H54 (cell line): ENCODE data around the gene LYZL6.
"Not testable (repeated sequence)": the region's sequence is repeated elsewhere in the genome, so short reads cannot be mapped to it uniquely, and the experiment has no call there.

Source experiments
- DNase-seq: peaks from one replicate; pipeline ENCODE4 v3.0.0; 2011; ENCODE audit warnings: low spot score, mixed read lengths; ENCODE audit not compliant: insufficient read length
- FAIRE-seq: peaks from 3 replicates; lab custom pipeline; 2011; peaks lifted over from hg19 to GRCh38; lab: Jason Lieb, UNC
- POLR2A ChIP-seq: IDR thresholded peaks from 2 replicates; pipeline ENCODE4 v1.6.1; 2011; ENCODE audit warnings: low read depth, mild to moderate bottlenecking, low read length

Gene LYZL6

GRCh38 chr17:35972066-35972465 lies 28.6 kb upstream of the LYZL6 start:
- FAIRE-seq = no peak
- TF ChIP-seq POLR2A = no peak
- no peak for DNase-seq

DNA sequence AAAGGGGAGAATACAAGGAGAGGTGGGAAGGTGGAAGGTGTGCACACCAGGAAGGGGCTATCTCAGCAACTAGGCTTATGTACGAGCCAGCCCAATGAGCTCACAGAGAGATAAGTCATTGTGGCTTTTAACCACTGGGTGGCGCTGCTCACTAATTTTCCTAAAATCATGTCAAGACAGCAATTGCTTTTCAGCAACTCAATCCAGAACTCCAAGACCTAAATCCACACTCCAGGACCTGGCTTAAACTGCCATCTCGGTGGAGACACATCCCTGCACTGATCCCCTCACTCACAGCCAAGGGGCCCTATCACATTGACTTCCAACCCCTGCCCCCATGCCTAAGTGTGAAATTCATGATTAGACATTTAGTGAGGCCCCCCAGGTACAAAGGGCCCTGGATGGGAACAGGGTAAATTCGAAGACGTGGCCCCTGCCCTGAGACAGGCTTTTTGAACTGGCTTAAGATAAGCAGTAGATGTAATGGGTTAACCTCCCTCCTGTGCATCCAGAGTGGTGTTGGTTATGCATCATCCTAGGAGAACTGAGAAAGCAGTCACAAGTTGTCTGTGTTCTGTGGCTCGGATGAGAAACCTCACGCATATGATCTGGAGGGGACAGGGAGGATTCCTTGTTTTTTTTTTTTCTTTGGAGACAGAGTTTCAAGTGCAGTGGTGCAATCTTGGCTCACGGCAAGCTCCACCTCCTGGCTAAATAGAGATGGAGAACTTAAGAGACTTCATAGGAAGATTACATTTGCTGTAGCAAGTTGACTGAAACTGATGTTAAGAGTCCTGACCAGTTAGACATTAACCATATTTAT lies 26.3 kb upstream of the LYZL6 start:
- DNase-seq (peak; percentile 46), FAIRE-seq (no peak)

DNA sequence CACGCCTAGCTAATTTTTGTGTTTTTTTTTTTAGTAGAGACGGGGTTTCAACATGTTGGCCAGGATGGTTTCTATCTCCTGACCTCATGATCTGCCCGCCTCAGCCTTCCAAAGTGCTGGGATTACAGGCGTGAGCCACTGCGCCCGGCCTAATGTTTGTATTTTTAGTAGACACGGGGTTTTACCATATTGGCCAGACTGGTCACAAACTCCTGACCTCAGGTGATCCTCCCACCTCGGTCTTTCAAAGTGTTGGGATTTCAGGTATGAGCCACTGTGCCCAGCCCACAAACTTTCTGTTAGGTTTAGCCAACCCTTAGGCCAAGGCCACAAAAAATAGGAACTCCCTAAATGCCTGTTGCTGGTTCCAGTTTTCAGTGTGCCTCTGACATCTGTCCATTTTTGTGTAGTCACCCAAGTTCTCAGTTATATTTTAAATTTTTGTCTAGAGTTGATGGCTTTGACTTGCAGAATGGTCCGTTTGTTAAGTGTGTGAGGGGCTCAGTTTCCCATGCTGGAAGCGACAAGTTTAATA lies 25.1 kb upstream of the LYZL6 start:
- TF ChIP-seq POLR2A = no peak
- no peak for DNase-seq
- no peak for FAIRE-seq

More for the DNA sequence above, 26.3 kb upstream of the LYZL6 start:
- TF ChIP-seq POLR2A = no peak

DNA sequence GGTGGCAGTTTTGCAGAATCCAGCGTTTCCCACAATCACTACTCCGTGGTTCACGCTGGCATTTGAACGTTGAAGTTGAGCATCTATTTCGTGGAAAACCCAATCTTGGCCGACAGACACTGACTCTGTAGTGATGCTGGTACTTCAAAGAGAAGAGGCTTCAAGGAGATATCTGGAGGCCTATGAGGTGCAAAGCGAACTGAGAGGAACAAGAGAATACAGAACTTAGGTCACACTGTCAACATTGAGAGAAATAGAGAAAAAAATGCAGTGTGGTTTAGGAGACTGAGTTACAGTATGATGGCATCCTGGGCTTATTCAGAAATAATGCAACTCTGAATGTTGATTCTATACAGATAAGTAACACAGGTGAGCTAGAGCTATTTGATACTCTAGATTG lies 21.8 kb upstream of the LYZL6 start:
- FAIRE-seq = no peak
- TF ChIP-seq POLR2A = no peak
- DNase-seq = no peak

GRCh38 chr17:35963663-35964062 lies 20.1 kb upstream of the LYZL6 start:
- no peak for FAIRE-seq
- no peak for DNase-seq

DNA sequence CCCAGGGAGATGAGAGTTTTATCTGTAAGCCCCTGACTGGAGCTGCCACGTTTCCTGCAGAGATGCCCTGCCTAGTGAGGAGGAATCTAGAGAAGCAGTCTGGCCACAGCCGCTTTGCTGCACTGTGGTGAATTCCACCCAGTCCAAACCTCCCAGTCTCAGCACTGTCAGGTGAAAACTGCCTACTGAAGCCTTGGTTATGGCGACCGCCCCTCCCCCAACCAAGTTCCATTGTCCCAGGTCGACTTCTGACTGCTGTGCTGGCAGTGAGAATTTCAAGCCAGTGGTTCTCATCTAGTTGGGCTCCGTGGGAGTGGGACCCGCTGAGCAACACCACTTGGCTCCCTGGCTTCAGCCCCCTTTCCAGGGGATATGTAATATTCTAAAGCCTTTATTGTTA lies 10.2 kb upstream of the LYZL6 start:
- no peak for TF ChIP-seq POLR2A
- FAIRE-seq (no peak), DNase-seq (no peak)

More at GRCh38 chr17:35963663-35964062, 20.1 kb upstream of the LYZL6 start:
- no peak for TF ChIP-seq POLR2A

GRCh38 chr17:35949401-35949800 lies 5.9 kb upstream of the LYZL6 start:
- no peak for TF ChIP-seq POLR2A
- FAIRE-seq = no peak
- DNase-seq = no peak

- FAIRE-seq = no peak
- TF ChIP-seq POLR2A = no peak
- no peak for DNase-seq
These were observed 4.6 kb upstream of the LYZL6 start for GRCh38 chr17:35948092-35948491.

GRCh38 chr17:35947156-35947585 lies 3.7 kb upstream of the LYZL6 start:
- FAIRE-seq (no peak), DNase-seq (peak; percentile 28)
- TF ChIP-seq POLR2A = no peak

DNA sequence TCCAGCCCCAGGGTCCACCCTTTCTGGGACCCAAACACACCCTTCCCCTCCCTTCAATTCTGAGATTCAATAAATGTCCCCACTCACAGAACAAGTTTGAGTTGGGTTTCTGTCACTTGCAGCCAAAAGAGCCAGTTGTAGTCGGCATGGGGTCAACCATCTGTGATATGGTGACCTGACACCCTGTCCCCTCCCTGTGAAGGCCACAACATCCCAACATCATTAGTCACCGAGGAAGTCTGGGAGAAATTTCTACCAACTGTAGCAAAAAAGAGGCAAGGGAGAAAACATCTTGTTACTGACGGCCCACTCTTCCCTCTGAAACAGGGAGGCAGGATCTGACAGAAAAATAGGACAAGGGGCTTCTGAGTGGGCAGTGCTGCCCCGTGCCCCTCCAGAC lies 638 bp upstream of the LYZL6 start:
- FAIRE-seq = no peak
- no peak for DNase-seq
- TF ChIP-seq POLR2A = no peak

DNA sequence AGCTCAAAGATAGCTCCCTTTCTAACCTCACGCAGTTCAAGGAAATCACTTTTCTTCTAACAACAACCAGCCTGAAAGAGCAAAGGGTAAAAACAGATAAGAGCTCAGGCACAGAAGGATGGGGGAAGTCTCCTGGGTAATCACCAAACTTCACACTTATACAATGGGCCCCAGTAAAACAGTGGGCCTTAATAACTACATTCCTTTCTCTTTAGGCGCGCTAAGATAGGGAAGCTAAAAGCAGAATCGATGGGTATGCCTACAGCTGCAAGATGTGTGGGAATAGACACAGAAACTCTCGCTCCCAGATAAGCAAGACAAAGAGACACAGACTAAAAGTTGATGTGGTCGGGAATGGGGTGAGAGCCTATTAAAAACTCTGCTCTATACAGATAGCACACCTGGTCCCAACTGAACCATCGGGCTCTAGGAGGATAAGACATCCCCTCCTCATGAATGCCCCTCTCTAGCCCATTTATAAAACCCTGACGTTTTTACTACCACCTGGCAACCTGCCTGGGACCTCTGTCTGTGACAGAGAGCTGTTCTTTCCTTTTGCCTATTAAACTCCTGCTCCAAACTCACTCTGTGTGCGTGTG lies 826 bp downstream of the LYZL6 start:
- no peak for TF ChIP-seq POLR2A
- no peak for FAIRE-seq
- DNase-seq = no peak

DNA sequence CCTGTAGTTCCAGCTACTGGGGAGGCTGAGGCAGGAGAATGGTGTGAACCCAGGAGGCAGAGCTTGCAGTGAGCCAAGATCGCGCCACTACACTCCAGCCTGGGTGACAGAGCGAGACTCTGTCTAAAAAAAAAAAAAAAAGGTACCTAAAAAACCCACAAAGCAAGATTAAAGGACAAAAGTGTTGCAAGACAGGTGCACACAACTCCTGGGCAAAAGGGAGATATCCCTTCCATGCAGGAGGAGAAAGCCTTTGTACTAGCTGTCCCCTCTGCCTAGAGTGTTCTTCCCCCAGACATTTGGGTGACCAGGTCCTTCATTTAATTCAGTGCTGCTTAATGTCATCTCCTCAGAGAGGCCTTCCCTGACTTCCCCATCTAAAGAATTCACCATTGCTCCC lies 5.0 kb downstream of the LYZL6 start:
- DNase-seq = not testable (repeated sequence)

DNA sequence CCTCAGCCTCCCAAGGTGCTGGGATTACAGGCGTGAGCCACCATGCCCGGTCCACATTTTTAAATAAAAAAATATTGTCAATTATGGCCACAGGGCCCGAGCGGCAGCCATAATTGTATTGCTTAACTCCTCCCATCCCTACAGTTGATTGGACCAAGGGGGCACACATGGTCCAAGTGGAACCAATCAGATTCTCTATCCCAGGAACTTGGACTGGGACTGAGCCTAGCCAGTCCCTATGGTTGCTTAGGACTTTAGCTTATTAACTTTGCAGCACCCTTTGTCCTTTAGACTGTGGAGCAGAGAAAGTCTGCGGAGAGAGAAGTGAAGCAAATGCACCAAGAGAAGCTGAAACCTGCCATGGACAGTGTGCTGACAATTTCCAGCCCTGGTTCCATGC lies 7.5 kb downstream of the LYZL6 start:
- TF ChIP-seq POLR2A = no peak
- no peak for DNase-seq
- FAIRE-seq = no peak

More for the DNA sequence above, 5.0 kb downstream of the LYZL6 start:
- not testable (repeated sequence) for FAIRE-seq

DNA sequence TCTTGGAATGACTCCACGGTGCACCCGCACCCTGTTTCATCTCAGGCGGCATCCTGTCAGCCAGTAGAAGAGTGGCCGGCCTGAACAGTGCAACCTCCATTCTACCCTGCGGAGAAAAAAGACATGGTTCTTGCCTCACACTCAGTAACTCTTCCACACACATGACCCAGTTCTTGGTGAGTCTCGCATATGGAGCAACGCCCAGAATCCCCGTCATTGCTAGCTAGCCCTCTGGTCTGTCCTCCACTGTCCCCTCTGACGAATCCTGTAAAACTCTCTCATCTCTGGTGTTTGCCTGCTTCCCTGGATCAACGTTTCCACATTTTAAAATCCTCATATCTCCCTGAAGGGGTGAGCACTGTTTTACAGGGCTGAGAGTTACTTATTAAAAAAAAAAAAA lies 8.8 kb downstream of the LYZL6 start:
- TF ChIP-seq POLR2A = no peak
- no peak for FAIRE-seq
- no peak for DNase-seq

DNA sequence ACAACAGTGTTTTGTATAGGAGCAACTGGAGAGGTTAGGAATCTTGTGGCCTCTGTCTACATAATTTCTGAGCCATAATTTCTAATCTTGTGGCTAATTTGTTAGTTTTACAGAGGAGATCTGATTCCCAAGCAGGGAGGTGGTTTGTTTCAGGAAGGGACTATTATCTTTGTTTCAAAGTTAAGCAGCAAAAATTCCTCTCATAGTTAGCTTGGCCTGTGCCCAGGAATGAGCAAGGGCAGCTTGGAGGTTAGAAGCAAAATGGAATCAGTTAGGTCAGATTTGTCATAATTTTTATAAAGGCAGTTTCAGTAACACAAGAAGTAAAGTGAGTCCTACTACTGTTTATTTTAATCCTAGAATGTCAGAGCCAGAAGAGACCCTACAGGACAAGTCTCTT lies 10.9 kb downstream of the LYZL6 start:
- no peak for DNase-seq
- no peak for TF ChIP-seq POLR2A
- no peak for FAIRE-seq
